Measurements from ENCODE around the gene ANKRD29.

- TF ChIP-seq CTCF (IDR thresholded peaks at IDR 0.05) (no peak), POLR2A (IDR thresholded peaks at IDR 0.05) (no peak)
Observed at GRCh38 chr18:23626451-23627279, 36.0 kb downstream of the ANKRD29 start.

Data from testis (tissue), 2 donors.